Loucy (cell line): ENCODE data around the gene ZFAND3.

Source experiments
- H2AFZ ChIP-seq: fragments of 200-600 bp; sonication (generic); 2 replicates; pipeline ENCODE4 v1.6.0; 2016; ENCODE audit warnings: antibody characterized with exemption, mild to moderate bottlenecking, low read length, moderate library complexity
- H3F3A ChIP-seq: fragments of 200-600 bp; 2 replicates; pipeline ENCODE4 v1.6.0; 2016; ENCODE audit warnings: antibody characterized with exemption, low read depth, mild to moderate bottlenecking
- H3K27me3 ChIP-seq: fragments of 200-600 bp; sonication (generic); 2 replicates; pipeline ENCODE4 v1.6.1; 2014; ENCODE audit warnings: low read length, mild to moderate bottlenecking; ENCODE audit not compliant: insufficient read depth, poor library complexity, severe bottlenecking
- H3K36me3 ChIP-seq: fragments of 200-600 bp; sonication (generic); 2 replicates; pipeline ENCODE4 v1.6.1; 2016; ENCODE audit warnings: low read length; ENCODE audit not compliant: insufficient read depth
- H3K4me1 ChIP-seq: fragments of 200-600 bp; sonication (generic); 2 replicates; pipeline ENCODE4 v1.5.1; 2014; ENCODE audit warnings: low read length, mild to moderate bottlenecking; ENCODE audit not compliant: insufficient read depth, poor library complexity, severe bottlenecking
- H3K4me2 ChIP-seq: fragments of 200-600 bp; sonication (generic); 2 replicates; pipeline ENCODE4 v1.6.0; 2014; ENCODE audit warnings: antibody characterized with exemption, low read length, low read depth, mild to moderate bottlenecking; ENCODE audit not compliant: poor library complexity, severe bottlenecking
- H3K4me3 ChIP-seq: fragments of 200-600 bp; sonication (generic); 2 replicates; pipeline ENCODE4 v1.5.1; 2014; ENCODE audit warnings: low read length, mild to moderate bottlenecking, mixed read lengths; ENCODE audit not compliant: poor library complexity, severe bottlenecking
- H3K79me2 ChIP-seq: fragments of 200-600 bp; sonication (generic); 2 replicates; pipeline ENCODE4 v1.6.1; 2014; ENCODE audit warnings: low read length; ENCODE audit not compliant: insufficient read depth
- H3K9ac ChIP-seq: fragments of 200-600 bp; sonication (generic); 2 replicates; pipeline ENCODE4 v1.6.0; 2014; ENCODE audit warnings: mild to moderate bottlenecking, low read depth, low read length, moderate library complexity; ENCODE audit not compliant: poor library complexity, severe bottlenecking
- H3K9me2 ChIP-seq: fragments of 200-600 bp; sonication (generic); replicated peaks from 2 replicates; pipeline ENCODE4 v1.6.1; 2016; ENCODE audit warnings: low read depth, low read length, mixed read lengths
- H3K9me3 ChIP-seq: fragments of 200-600 bp; sonication (generic); 2 replicates; pipeline ENCODE4 v1.6.1; 2014; ENCODE audit warnings: mild to moderate bottlenecking, antibody characterized with exemption, low read length, low read depth; ENCODE audit not compliant: insufficient read depth
- H4K20me1 ChIP-seq: fragments of 200-600 bp; sonication (generic); 2 replicates; pipeline ENCODE4 v1.6.0; 2014; ENCODE audit warnings: antibody characterized with exemption, low read length, mild to moderate bottlenecking; ENCODE audit not compliant: insufficient read depth, poor library complexity, severe bottlenecking
- CTCF ChIP-seq: fragments of 200-600 bp; sonication (generic); conservative IDR thresholded peaks from 2 replicates; pipeline ENCODE4 v1.5.1; 2014; ENCODE audit warnings: mild to moderate bottlenecking, antibody characterized with exemption, low read length
- EZH2phosphoT487 ChIP-seq: fragments of 200-600 bp; IDR thresholded peaks from 2 replicates; pipeline ENCODE4 v1.6.1; 2018; ENCODE audit warnings: antibody characterized with exemption, mild to moderate bottlenecking, moderate library complexity, borderline replicate concordance

Gene ZFAND3

GRCh38 chr6:37931066-37931465, 111.5 kb downstream of the ZFAND3 start:
- peaks cover 9% of the 10 kb centered on the region for H4K20me1 ChIP-seq
- H3K79me2 ChIP-seq = peaks cover 90% of the 10 kb centered on the region
- H3K4me1 ChIP-seq = peaks cover 18% of the 10 kb centered on the region

DNA sequence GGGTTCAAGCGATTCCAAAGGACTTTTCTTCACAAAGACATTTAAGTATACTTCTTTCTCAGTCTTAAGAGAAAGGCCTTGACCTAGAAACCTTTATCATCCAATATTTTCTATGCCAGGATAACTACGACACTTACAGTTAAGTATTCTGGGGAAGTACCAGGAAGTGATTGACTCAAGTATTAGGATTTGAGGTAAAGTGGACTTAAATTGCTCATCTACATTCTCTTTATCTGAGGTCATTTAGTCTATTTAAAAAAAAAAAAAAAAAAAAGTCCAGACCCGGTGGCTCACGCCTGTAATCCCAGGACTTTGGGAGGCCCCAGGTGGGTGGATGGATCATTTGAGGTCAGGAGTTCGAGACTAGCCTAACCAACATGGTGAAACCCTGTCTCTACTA, 114.7 kb downstream of the ZFAND3 start:
- Histone ChIP-seq H4K20me1 (no peaks in the 10 kb centered on the region), H3K9me3 (no peaks in the 10 kb centered on the region), H3K79me2 (peaks cover 82% of the 10 kb centered on the region), H3K27me3 (no peaks in the 10 kb centered on the region), H3F3A (peaks cover 7% of the 10 kb centered on the region; the same call in 1 of the 2 replicates), H3K4me3 (no peak overlapping the region), H3K4me2 (no peak overlapping the region), H3K9me2 (no peaks in the 10 kb centered on the region), H3K36me3 (peaks cover 4% of the 10 kb centered on the region; the same call in 1 of the 2 replicates), H2AFZ (no peak overlapping the region), H3K9ac (no peak overlapping the region), H3K4me1 (peaks cover 46% of the 10 kb centered on the region)
- TF ChIP-seq EZH2phosphoT487 (no peak), CTCF (no peak)

More at GRCh38 chr6:37931066-37931465, 111.5 kb downstream of the ZFAND3 start:
- Histone ChIP-seq H3K4me2 (no peak overlapping the region), H3K4me3 (no peak overlapping the region), H3K9ac (no peak overlapping the region), H3K27me3 (no peaks in the 10 kb centered on the region), H2AFZ (no peak overlapping the region), H3K9me3 (no peaks in the 10 kb centered on the region), H3K36me3 (peaks cover 4% of the 10 kb centered on the region; the same call in 1 of the 2 replicates), H3K9me2 (no peaks in the 10 kb centered on the region), H3F3A (no peaks in the 10 kb centered on the region; the same call in 1 of the 2 replicates)
- TF ChIP-seq CTCF = no peak
- TF ChIP-seq EZH2phosphoT487 = no peak

- H2AFZ ChIP-seq = no peak overlapping the region
- no peaks in the 10 kb centered on the region for H3K36me3 ChIP-seq
- peak overlapping the region; percentile 71 for H3K4me2 ChIP-seq
- H3K9ac ChIP-seq = peak overlapping the region; percentile 58
- no peaks in the 10 kb centered on the region for H4K20me1 ChIP-seq
- no peak for TF ChIP-seq EZH2phosphoT487
- no peak for TF ChIP-seq CTCF
- H3F3A ChIP-seq = peaks cover 7% of the 10 kb centered on the region; the same call in 1 of the 2 replicates
- no peaks in the 10 kb centered on the region for H3K27me3 ChIP-seq
- peaks cover 81% of the 10 kb centered on the region for H3K79me2 ChIP-seq
- H3K4me3 ChIP-seq = peak overlapping the region; percentile 53
- no peaks in the 10 kb centered on the region for H3K9me2 ChIP-seq
- peaks cover 63% of the 10 kb centered on the region for H3K4me1 ChIP-seq
- no peaks in the 10 kb centered on the region for H3K9me3 ChIP-seq
Measured at GRCh38 chr6:37936150-37936549, 116.6 kb downstream of the ZFAND3 start.
